ENCODE data around the gene DDAH1.

DDAH1 gene

GRCh38 chr1:85404408-85404807, 60.6 kb downstream of the DDAH1 start:
- no peak for DNase-seq (ENCODE audit: low read depth)
- no peak for TF ChIP-seq CTCF (IDR thresholded peaks at IDR 0.05; ENCODE audit: low read depth, low read length, missing control alignments)
- no peak overlapping the region for H3K4me3 ChIP-seq (ENCODE audit: low read depth, low read length)

GRCh38 chr1:85398391-85399064, 66.4 kb downstream of the DDAH1 start:
- no peak for DNase-seq (ENCODE audit: low read depth)
- H3K4me3 ChIP-seq (ENCODE audit: low read depth, low read length): no peak overlapping the region
- TF ChIP-seq CTCF (IDR thresholded peaks at IDR 0.05; ENCODE audit: low read depth, low read length, missing control alignments): no peak

DNA sequence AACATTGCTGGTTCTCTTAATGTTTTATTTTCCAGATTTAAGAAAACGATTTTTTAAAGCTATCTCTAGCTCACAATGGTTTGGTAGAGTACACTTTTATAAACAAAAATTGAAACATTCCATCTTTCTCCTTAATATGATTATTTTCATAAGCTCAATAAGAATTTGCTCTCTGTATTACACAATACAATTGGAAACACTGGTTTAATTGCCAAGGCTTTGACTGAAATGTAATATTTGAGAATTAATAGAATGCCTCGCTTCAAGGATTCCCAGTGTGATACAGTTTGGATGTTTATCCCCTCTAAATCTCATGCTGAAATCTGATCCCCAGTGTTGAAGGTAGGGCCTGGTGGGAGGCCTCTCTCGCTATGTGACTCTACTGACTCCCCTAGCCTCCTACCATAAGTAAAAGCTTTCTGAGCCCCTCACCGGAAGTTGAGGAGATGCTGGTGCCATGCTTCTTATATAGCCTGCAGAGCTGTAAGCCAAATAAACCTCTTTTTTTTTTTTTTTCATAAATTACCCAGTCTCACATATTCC, 67.4 kb downstream of the DDAH1 start:
- no peak for DNase-seq (ENCODE audit: low read depth)
- TF ChIP-seq CTCF (IDR thresholded peaks at IDR 0.05; ENCODE audit: low read depth, low read length, missing control alignments): no peak
- H3K4me3 ChIP-seq (ENCODE audit: low read depth, low read length): no peak overlapping the region

GRCh38 chr1:85396194-85396593, 68.8 kb downstream of the DDAH1 start:
- DNase-seq (ENCODE audit: low read depth): no peak
- no peak overlapping the region for H3K4me3 ChIP-seq (ENCODE audit: low read depth, low read length)
- TF ChIP-seq CTCF (IDR thresholded peaks at IDR 0.05; ENCODE audit: low read depth, low read length, missing control alignments): no peak

DNA sequence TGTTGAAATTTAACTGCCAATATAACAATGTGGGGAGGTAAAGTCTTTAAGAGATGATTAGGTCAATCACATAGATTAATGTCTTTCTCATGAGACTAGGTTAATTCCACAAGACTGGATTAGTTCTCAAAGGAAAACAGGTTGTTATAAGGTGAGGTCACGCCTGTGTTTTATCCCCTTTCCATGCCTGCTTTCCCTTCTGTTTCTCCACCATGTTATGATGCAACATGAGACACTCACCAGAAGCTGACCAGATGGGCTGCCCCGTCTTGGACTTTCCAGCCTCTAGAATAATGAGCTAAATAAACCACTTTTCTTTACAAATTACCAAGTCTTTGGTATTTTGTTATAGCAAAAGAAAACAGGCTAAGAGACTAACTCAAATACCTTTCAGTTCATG, 70.8 kb downstream of the DDAH1 start:
- no peak overlapping the region for H3K4me3 ChIP-seq (ENCODE audit: low read depth, low read length)
- DNase-seq (ENCODE audit: low read depth): no peak
- no peak for TF ChIP-seq CTCF (IDR thresholded peaks at IDR 0.05; ENCODE audit: low read depth, low read length, missing control alignments)

DNA sequence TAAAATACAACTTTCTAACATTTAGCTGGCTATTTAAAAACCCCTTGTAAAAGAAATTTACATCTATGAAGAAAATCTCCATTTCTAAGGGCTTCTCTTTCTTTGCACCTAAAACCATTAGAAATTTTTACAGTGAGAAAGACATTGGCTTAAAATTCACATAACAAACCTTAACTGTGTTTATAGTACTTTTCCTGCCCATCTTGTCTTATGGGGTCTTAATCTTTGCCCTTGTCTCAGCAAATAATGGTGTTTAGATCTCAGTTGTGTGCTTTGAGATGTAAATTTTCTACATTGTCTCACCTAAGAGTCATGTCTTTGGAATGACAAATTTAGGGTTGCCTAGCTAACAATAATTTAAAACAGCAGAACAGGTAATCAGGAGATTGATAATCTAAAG, 71.5 kb downstream of the DDAH1 start:
- no peak for DNase-seq (ENCODE audit: low read depth)
- no peak for TF ChIP-seq CTCF (IDR thresholded peaks at IDR 0.05; ENCODE audit: low read depth, low read length, missing control alignments)
- no peak overlapping the region for H3K4me3 ChIP-seq (ENCODE audit: low read depth, low read length)

GRCh38 chr1:85388416-85388815, 76.5 kb downstream of the DDAH1 start:
- no peak for TF ChIP-seq CTCF (IDR thresholded peaks at IDR 0.05; ENCODE audit: low read depth, low read length, missing control alignments)
- H3K4me3 ChIP-seq (ENCODE audit: low read depth, low read length): no peak overlapping the region
- no peak for DNase-seq (ENCODE audit: low read depth)
